Neural progenitor cell (in vitro differentiated cells): ENCODE measurements around the gene CLSTN2. TPM values are rescaled to one million over a fixed set of nuclear protein-coding genes. Genes with fewer than 3 reads are reported as not detected.

Experiments
- DNase-seq: peaks from one replicate; pipeline ENCODE4 v3.0.0-alpha.2; 2016; ENCODE audit warnings: low spot score
- H2AFZ ChIP-seq: fragments of 200-600 bp; sonication (generic); replicated peaks from 2 replicates; pipeline ENCODE4 v1.6.1; 2016; ENCODE audit warnings: antibody characterized with exemption
- H3F3A ChIP-seq: fragments of 200-600 bp; sonication (generic); 2 replicates; pipeline ENCODE4 v1.6.1; 2016; ENCODE audit warnings: antibody characterized with exemption, low read depth
- H3K27ac ChIP-seq: fragments of 200-600 bp; sonication (generic); 2 replicates; pipeline ENCODE4 v1.5.1; 2016; ENCODE audit warnings: mild to moderate bottlenecking
- H3K27me3 ChIP-seq: fragments of 200-600 bp; sonication (generic); 2 replicates; pipeline ENCODE4 v1.6.1; 2016; ENCODE audit warnings: mild to moderate bottlenecking, moderate library complexity
- H3K36me3 ChIP-seq: fragments of 200-600 bp; sonication (generic); 2 replicates; pipeline ENCODE4 v1.5.1; 2016
- H3K4me1 ChIP-seq: fragments of 200-600 bp; sonication (generic); 2 replicates; pipeline ENCODE4 v1.6.1; 2016; ENCODE audit warnings: mixed run types
- H3K4me2 ChIP-seq: fragments of 200-600 bp; sonication (generic); 2 replicates; pipeline ENCODE4 v1.6.1; 2016
- H3K4me3 ChIP-seq: fragments of 200-600 bp; sonication (generic); 2 replicates; pipeline ENCODE4 v1.5.1; 2016
- H3K79me2 ChIP-seq: fragments of 200-600 bp; sonication (generic); 2 replicates; pipeline ENCODE4 v1.6.1; 2016; ENCODE audit warnings: low read depth
- H3K9ac ChIP-seq: fragments of 200-600 bp; sonication (generic); 2 replicates; pipeline ENCODE4 v1.6.1; 2016
- H3K9me3 ChIP-seq: fragments of 200-600 bp; sonication (generic); 2 replicates; pipeline ENCODE4 v1.5.1; 2016; ENCODE audit warnings: low read depth
- H4K20me1 ChIP-seq: fragments of 200-600 bp; sonication (generic); 2 replicates; pipeline ENCODE4 v1.6.1; 2016; ENCODE audit warnings: low read depth
- H3K27ac Mint-ChIP-seq: 3 replicates; pipeline ENCODE4 v1.8.0; 2021; ENCODE audit warnings: mixed read lengths
- H3K27me3 Mint-ChIP-seq: 2 replicates; pipeline ENCODE4 v1.8.0; 2022; ENCODE audit warnings: low read depth, mild to moderate bottlenecking, inconsistent platforms, moderate library complexity, mixed read lengths; ENCODE audit not compliant: insufficient read depth
- H3K36me3 Mint-ChIP-seq: 3 replicates; pipeline ENCODE4 v1.8.0; 2021; ENCODE audit warnings: mixed read lengths
- H3K4me1 Mint-ChIP-seq: 3 replicates; pipeline ENCODE4 v1.8.0; 2021; ENCODE audit warnings: mixed read lengths
- H3K4me3 Mint-ChIP-seq: 3 replicates; pipeline ENCODE4 v1.8.0; 2021; ENCODE audit warnings: mild to moderate bottlenecking, moderate library complexity, mixed read lengths
- H3K9me3 Mint-ChIP-seq: 3 replicates; pipeline ENCODE4 v1.8.0; 2020; ENCODE audit warnings: mixed read lengths
- CTCF ChIP-seq: fragments of 200-600 bp; sonication (generic); IDR thresholded peaks from 2 replicates; pipeline ENCODE4 v1.5.1; 2017; ENCODE audit warnings: antibody characterized with exemption, mild to moderate bottlenecking
- EZH2 ChIP-seq: fragments of 200-600 bp; sonication (generic); IDR thresholded peaks from 2 replicates; pipeline ENCODE4 v1.6.1; 2017; ENCODE audit warnings: antibody characterized with exemption, mild to moderate bottlenecking, moderate library complexity
- EZH2phosphoT487 ChIP-seq: fragments of 200-600 bp; sonication (generic); IDR thresholded peaks from 2 replicates; pipeline ENCODE4 v1.6.1; 2017; ENCODE audit warnings: antibody characterized with exemption
- total RNA-seq: library from RNA; depleted of rRNA; stranded (reverse); fragments of >200 nt; gene quantifications from 2 replicates; pipeline ENCODE4 v1.2.3, GENCODE V29; 2015; ENCODE audit warnings: low replicate concordance

Gene CLSTN2
- total RNA-seq, 1 donor from 2014 or later = 0.22 TPM

- H3K4me1 ChIP-seq = peaks cover 12% of the 10 kb centered on the region
- no peaks in the 10 kb centered on the region for H3K9me3 ChIP-seq
- H2AFZ ChIP-seq = no peak overlapping the region
- H3K4me3 ChIP-seq = no peak overlapping the region
- TF ChIP-seq CTCF (no peak), EZH2phosphoT487 (no peak), EZH2 (no peak)
- Mint-ChIP-seq H3K27ac (no peak overlapping the region), H3K4me3 (no peak overlapping the region), H3K27me3 (peaks cover 7% of the 10 kb centered on the region), H3K36me3 (no peaks in the 10 kb centered on the region), H3K4me1 (peaks cover 28% of the 10 kb centered on the region), H3K9me3 (peaks cover 4% of the 10 kb centered on the region)
- no peaks in the 10 kb centered on the region for H3F3A ChIP-seq
- peak; percentile 43 for DNase-seq
- no peaks in the 10 kb centered on the region for H3K27me3 ChIP-seq
- no peaks in the 10 kb centered on the region for H3K36me3 ChIP-seq
- no peak overlapping the region for H3K4me2 ChIP-seq
- no peaks in the 10 kb centered on the region for H3K79me2 ChIP-seq
- H3K9ac ChIP-seq = no peak overlapping the region
- no peaks in the 10 kb centered on the region for H4K20me1 ChIP-seq
- H3K27ac ChIP-seq = no peak overlapping the region
Measured at GRCh38 chr3:140386357-140387100, 451.5 kb downstream of the CLSTN2 start.

DNA sequence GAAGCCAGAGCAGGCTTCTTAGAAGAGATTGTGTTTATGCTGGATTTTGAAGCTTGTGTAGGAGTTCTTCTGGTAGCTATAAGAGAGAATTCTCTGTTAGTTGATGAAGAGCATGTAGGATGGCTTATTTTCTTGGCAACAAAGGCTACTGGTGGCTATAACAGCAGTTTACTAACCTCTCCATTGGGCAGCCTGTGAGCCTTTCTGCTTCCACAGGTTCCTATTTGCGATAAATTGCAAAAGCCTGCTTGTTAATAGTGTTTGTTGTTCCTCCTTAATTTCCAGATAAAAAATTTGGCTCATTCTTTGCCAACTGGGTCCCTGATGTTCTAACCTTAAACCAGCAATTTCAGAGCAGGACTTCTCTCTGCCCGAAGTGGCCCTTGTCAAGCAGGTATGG lies 452.3 kb downstream of the CLSTN2 start:
- Mint-ChIP-seq H3K9me3 (peaks cover 4% of the 10 kb centered on the region), H3K27me3 (peaks cover 7% of the 10 kb centered on the region), H3K4me3 (no peak overlapping the region), H3K36me3 (no peaks in the 10 kb centered on the region), H3K27ac (no peak overlapping the region), H3K4me1 (peaks cover 27% of the 10 kb centered on the region)
- Histone ChIP-seq H2AFZ (no peak overlapping the region), H3K36me3 (no peaks in the 10 kb centered on the region), H3K9me3 (no peaks in the 10 kb centered on the region), H3K79me2 (no peaks in the 10 kb centered on the region), H3K27ac (no peak overlapping the region), H3F3A (no peaks in the 10 kb centered on the region), H4K20me1 (no peaks in the 10 kb centered on the region), H3K4me2 (no peak overlapping the region), H3K27me3 (no peaks in the 10 kb centered on the region), H3K4me1 (peaks cover 10% of the 10 kb centered on the region), H3K9ac (no peak overlapping the region), H3K4me3 (no peak overlapping the region)
- no peak for DNase-seq
- no peak for TF ChIP-seq CTCF
- TF ChIP-seq EZH2 = no peak
- TF ChIP-seq EZH2phosphoT487 = no peak

DNA sequence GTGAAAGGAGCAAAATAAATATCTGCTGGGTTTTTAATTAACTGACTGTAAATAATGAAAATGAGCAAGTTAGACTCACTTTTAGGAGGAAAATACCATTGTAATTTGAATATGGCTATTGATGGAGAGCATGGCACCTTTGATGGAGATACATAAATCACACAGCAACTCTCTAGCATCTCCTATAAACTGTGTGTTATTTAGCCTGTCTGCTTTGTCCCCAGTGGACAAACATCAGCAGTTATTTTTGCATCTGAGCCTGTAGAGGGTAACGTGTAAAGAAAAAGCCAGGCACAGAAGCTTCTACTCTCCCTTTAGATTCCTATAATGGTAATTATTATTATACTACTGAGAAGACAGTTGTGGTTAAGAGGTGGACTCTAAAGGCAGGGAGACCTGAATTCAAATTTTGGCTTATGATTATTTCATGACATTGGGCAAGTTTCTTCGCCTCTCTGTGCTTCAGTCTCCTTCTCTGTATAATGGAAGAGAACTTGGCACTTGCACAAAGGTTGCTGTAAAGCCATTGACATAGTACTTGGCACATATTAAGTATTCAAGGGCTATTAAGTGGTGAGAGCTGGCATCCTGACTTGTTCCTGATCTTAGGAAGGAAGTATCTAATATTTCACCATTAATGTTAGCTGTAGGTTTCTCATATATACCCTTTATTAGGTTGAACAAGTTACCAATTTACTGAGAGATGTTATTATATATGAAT lies 453.4 kb downstream of the CLSTN2 start:
- H3K36me3 Mint-ChIP-seq = no peaks in the 10 kb centered on the region
- H3K4me1 Mint-ChIP-seq = peaks cover 20% of the 10 kb centered on the region
- Histone ChIP-seq H4K20me1 (no peaks in the 10 kb centered on the region), H3K9ac (no peak overlapping the region), H3F3A (no peaks in the 10 kb centered on the region), H3K27ac (no peak overlapping the region), H2AFZ (no peak overlapping the region), H3K9me3 (no peaks in the 10 kb centered on the region), H3K27me3 (no peaks in the 10 kb centered on the region), H3K4me1 (peaks cover 4% of the 10 kb centered on the region), H3K4me3 (no peak overlapping the region), H3K36me3 (no peaks in the 10 kb centered on the region), H3K4me2 (no peak overlapping the region), H3K79me2 (no peaks in the 10 kb centered on the region)
- no peak for DNase-seq
- no peak overlapping the region for H3K4me3 Mint-ChIP-seq
- peaks cover 7% of the 10 kb centered on the region for H3K27me3 Mint-ChIP-seq
- H3K27ac Mint-ChIP-seq = no peak overlapping the region
- TF ChIP-seq CTCF = no peak
- no peak for TF ChIP-seq EZH2
- TF ChIP-seq EZH2phosphoT487 = no peak
- peaks cover 4% of the 10 kb centered on the region for H3K9me3 Mint-ChIP-seq
